Endothelial cell (in vitro differentiated cells): ENCODE measurements around the gene DPYSL4. TPM values are rescaled to one million over a fixed set of nuclear protein-coding genes. Genes with fewer than 3 reads are reported as not detected.

ENCODE experiments used
- total RNA-seq: library from RNA; stranded (reverse); fragmentation: NEBNext Ultra II Directional; extraction: Animal tissue kit (Norgen Biotek cat#: 25700); gene quantifications from one replicate; pipeline ENCODE4 v1.2.1, GENCODE V29; 2021; ENCODE audit not compliant: unreplicated experiment

Gene DPYSL4
- total RNA-seq, 1 donor from 2014 or later = 15.0 TPM

Other genes with a start within 250 kb of the DPYSL4 start
- gene BNIP3, start 205.0 kb upstream of the DPYSL4 start, total RNA-seq = 29.9 TPM
- gene JAKMIP3, start 121.0 kb upstream of the DPYSL4 start, total RNA-seq = 0.05 TPM
- 12.6 TPM for gene STK32C, start 121.0 kb downstream of the DPYSL4 start, total RNA-seq
- 11.1 TPM for gene LRRC27, start 145.2 kb downstream of the DPYSL4 start, total RNA-seq
- 7.6 TPM for gene PWWP2B, start 210.3 kb downstream of the DPYSL4 start, total RNA-seq